GM12864 (cell line): ENCODE data around the gene CLSTN2.

Source experiments
- DNase-seq: peaks from one replicate; pipeline ENCODE4 v3.0.0-alpha.2; 2011; ENCODE audit warnings: low read depth
- H3K4me3 ChIP-seq: 2 replicates; pipeline ENCODE4 v1.5.1; 2011; ENCODE audit warnings: mild to moderate bottlenecking, low read depth, low read length, control low read depth
- TF ChIP-seq, protein P1 (sequence below): IDR thresholded peaks from 2 replicates; pipeline ENCODE4 v1.5.1; 2011; ENCODE audit warnings: low read depth, mild to moderate bottlenecking, moderate library complexity, low read length, control low read depth, inconsistent platforms; ENCODE audit errors: missing control alignments

The CLSTN2 gene

DNA sequence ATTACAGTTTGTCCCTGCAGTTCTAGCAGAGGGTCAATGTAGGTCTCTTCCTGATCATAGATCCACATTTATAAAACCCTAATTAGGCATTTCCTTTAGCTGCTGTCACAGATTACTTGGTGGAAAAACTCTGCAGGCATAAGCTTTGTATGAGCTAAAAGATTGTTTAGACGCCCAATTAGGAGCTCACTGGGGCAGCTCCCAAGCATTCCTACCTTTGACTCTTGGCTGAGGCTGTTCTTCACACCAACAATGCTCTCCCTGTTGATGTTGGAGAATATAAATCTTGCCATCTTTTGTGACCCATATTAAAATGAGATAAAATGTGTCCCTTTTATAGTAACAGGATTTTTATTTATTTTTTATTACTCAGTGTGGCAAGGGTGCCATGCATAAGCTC is 594.6 kb downstream of the CLSTN2 start:
- no peak overlapping the region for H3K4me3 ChIP-seq
- DNase-seq, result no peak
- TF ChIP-seq, protein P1, sequence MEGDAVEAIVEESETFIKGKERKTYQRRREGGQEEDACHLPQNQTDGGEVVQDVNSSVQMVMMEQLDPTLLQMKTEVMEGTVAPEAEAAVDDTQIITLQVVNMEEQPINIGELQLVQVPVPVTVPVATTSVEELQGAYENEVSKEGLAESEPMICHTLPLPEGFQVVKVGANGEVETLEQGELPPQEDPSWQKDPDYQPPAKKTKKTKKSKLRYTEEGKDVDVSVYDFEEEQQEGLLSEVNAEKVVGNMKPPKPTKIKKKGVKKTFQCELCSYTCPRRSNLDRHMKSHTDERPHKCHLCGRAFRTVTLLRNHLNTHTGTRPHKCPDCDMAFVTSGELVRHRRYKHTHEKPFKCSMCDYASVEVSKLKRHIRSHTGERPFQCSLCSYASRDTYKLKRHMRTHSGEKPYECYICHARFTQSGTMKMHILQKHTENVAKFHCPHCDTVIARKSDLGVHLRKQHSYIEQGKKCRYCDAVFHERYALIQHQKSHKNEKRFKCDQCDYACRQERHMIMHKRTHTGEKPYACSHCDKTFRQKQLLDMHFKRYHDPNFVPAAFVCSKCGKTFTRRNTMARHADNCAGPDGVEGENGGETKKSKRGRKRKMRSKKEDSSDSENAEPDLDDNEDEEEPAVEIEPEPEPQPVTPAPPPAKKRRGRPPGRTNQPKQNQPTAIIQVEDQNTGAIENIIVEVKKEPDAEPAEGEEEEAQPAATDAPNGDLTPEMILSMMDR, result no peak

DNA sequence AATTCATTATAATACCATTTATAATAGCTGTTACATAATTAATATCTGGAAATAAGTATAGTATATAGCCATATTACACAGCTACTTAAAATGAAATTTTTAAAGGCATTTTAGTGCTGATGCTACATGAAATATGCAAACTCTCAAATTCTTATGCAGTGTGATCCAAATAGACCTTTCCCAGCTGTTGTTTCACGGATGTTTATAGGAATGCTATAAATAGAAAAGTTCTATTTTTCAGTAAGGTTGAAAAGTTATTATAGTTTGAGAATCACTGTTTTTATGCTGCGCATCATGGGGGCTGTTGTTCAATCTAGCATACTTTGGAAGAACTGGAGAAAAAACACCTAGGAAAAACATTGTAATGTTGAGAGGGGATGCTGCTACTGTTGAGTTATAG is 595.1 kb downstream of the CLSTN2 start:
- H3K4me3 ChIP-seq, result no peak overlapping the region
- no peak for DNase-seq
- TF ChIP-seq, protein P1, result no peak

DNA sequence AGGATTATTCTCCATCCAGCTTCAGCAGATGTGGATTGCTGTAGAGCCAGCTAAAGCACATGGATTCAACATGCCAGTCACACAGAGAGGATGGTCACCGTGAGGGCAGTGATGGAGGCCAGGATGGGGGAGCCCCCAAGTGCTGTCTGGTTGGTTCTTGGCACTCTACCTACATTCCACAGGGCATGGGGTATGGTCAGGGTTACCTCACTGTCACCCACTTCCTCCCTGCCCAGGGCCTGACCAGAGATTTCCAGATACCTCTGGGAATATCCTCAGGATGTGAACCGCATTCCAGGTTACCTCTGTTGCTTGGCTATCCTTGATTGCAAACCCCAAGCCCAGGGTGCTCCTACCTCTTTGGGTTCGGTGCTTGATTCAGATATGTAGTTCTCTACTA is 595.6 kb downstream of the CLSTN2 start:
- no peak for DNase-seq
- H3K4me3 ChIP-seq, result no peak overlapping the region
- TF ChIP-seq, protein P1, result no peak

DNA sequence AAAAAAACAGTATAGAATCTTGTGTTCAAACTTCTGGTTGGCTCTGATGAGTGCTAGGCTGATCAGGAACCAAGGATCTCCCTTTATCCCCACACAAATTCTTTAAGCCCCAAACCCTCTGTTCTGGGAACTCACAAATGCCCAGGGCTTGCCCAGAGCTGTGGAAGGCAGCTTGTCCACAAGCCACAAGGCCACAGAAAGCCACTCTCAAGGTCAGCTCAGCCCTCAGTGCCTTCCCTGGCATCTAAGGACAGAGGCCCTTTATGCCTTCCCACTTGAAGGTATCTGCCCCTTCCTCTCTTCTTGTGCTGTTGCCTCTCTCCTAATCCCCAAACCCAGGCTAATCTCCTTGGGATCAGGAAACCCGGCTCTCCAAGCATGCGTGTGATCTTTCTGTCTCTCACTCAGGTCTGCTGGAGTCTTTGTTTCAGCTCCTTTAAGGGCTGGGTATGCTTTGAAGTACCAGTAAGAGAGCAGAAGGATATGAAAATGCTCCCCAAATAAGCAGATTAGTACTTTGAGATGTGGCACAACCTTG is 597.9 kb downstream of the CLSTN2 start:
- H3K4me3 ChIP-seq, result no peak overlapping the region
- TF ChIP-seq, protein P1, result no peak
- no peak for DNase-seq

DNA sequence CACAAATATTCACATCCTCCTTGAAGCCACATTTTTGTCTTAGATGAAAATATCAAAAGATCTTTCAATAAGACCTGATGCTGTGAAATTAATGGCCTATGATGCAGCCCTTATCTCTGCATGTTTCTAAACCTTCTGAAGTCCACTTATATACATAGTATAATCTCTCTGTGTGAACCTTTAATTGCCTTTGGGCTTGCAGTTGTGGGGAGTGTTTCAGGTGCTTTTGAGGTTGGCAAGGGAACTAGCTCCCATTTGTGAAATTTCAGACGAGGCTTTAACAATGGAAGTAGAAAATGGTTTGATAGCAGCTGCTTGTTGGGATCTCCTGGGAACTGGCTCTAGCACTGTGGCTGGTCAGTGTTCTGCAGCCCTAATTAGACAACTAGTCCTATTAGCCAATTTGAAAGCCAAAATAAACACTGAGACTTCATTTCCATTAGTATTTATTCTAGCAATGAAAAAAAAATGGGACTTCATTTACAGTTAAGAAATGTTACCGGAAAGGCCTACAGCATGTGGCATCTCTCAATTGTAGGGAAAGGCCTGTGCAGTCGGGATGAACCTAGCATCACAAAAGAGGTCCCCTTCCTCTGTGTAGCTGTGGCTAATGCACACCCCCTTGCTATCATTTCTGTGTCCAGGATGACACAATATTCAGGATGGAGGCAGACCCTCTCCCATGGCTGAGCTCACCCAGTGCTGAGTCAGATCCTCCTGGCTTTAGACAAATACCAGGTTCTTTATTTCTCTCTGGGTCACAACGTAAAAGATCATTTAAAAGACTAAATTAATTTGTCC is 602.1 kb downstream of the CLSTN2 start:
- no peak overlapping the region for H3K4me3 ChIP-seq
- no peak for DNase-seq
- TF ChIP-seq, protein P1, result no peak

DNA sequence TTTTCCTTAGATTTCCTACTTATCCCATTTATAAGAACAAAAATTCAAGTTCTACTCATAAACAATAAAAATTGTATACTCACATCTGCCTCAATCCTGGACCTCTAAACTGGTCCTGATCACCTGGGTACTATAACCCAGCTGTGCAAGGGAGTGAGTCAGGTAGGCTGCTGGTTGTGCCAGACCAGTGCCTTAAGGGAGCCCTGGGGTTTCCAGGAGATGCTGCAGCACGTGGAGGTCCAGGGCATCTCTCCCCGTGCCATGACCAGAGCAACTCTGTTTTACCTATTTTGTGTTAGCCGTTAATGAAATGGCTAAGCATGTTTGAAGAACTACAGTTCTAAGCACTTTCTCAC is 602.7 kb downstream of the CLSTN2 start:
- TF ChIP-seq, protein P1, result no peak
- H3K4me3 ChIP-seq, result no peak overlapping the region
- DNase-seq, result no peak

DNA sequence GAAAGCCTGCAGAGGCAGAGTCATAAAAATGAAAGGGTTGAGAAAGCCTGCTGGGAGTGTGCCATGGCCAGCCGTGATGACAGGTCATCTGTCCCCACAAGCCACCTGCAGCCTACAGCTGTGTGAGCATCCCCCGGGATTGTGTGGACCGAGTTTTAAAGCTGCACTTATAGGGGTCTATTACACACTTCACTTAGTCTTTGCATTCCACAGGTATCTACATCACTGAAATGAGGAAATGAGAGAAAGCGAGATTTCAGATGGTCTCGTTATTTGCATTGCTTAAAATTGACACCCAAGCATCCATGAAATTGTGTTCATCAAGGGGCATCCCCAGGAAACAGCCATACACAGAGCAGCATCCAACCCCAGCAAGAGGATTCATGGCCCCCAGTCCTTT is 605.3 kb downstream of the CLSTN2 start:
- H3K4me3 ChIP-seq, result no peak overlapping the region
- no peak for DNase-seq
- TF ChIP-seq, protein P1, result no peak
